Measurements from ENCODE around the gene RPTOR.

The RPTOR gene

GRCh38 chr17:80768389-80768788, 223.8 kb downstream of the RPTOR start:
- TF ChIP-seq CTCF (IDR thresholded peaks at IDR 0.05; ENCODE audit: insufficient read depth, low read depth, low read length, missing control alignments) = no peak
- no peak for DNase-seq (ENCODE audit: low read depth)
- H3K4me3 ChIP-seq (ENCODE audit: low read depth, low read length) = no peak overlapping the region

DNA sequence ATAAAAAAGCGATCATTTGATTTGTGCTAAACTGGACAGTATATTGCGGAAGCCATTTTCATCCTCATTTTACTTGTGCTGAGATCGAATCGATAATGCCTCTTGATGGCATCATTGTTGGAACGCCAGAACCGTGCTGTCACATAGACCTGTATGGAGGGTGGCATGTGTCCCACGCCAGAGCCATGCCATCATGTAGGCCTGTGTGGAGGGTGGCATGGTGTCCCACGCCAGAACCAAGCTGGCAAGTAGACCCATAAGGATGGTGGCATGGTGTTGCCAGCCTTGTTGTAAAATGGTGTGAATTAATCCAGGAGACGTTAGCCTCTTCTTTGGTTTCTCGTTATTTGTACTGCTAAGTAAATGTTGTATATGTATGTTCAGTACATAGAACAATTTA, 224.3 kb downstream of the RPTOR start:
- DNase-seq (ENCODE audit: low read depth) = no peak
- TF ChIP-seq CTCF (IDR thresholded peaks at IDR 0.05; ENCODE audit: insufficient read depth, low read depth, low read length, missing control alignments) = no peak
- H3K4me3 ChIP-seq (ENCODE audit: low read depth, low read length) = no peak overlapping the region

DNA sequence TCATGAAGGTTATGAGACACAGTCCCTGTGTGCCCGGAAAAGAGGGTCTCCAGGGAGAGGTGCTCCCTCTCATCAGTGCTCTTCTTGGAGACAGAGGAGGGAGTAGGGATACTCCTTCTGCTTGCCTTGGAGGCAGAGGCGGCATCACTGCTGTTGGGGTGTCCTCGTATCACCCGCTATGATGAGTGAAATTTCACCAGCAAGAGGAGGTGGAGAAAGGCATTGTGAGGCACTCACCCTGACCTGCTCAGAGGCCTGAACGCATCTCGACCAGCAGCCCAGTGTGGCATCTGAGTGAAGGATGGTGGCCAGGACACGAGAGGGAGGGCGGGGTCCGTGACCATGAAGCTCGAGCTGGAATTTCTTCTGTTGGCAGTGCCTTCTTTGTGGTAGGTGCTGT, 224.9 kb downstream of the RPTOR start:
- no peak for DNase-seq (ENCODE audit: low read depth)
- no peak for TF ChIP-seq CTCF (IDR thresholded peaks at IDR 0.05; ENCODE audit: insufficient read depth, low read depth, low read length, missing control alignments)
- no peak overlapping the region for H3K4me3 ChIP-seq (ENCODE audit: low read depth, low read length)

- DNase-seq (ENCODE audit: low read depth) = no peak
- no peak for TF ChIP-seq CTCF (IDR thresholded peaks at IDR 0.05; ENCODE audit: insufficient read depth, low read depth, low read length, missing control alignments)
- H3K4me3 ChIP-seq (ENCODE audit: low read depth, low read length) = no peak overlapping the region
These were observed 225.4 kb downstream of the RPTOR start for GRCh38 chr17:80769936-80770625.

DNA sequence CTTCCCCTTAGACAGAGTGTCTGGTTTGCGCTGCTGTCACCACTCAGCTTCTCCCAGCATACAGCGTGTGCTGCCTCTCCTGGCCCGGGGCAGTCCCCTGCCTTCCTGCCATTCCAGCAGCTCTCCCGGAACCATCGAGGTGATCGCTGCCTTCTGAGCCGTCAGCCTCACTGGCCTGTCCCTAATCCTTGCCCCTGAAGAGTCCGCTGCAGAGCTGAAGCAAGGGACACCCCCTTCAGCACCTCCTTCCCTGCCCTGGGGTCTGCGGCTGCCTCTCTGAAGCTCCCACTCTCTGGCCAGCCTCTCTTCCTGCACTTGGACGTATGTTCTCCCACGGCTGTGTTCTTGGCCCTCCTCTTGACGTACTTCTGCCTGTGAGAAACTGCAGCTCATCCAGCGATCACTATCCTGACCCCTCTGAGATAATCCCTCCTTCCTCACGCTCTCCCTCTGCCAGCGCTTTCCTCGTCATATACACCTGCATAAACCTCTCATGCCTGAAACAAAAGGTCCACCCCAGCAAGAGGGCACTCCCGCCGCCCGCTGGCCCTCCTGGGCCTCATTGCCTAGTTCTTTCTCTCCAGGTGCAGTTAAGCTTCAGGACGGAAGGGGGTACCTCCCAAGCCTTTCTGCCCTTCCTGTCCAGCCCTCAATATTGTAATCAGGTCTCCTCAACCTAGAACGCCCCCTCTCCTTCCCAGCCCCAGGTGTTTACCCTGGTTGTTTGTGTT, 226.4 kb downstream of the RPTOR start:
- no peak for DNase-seq (ENCODE audit: low read depth)
- TF ChIP-seq CTCF (IDR thresholded peaks at IDR 0.05; ENCODE audit: insufficient read depth, low read depth, low read length, missing control alignments) = no peak
- no peak overlapping the region for H3K4me3 ChIP-seq (ENCODE audit: low read depth, low read length)

DNA sequence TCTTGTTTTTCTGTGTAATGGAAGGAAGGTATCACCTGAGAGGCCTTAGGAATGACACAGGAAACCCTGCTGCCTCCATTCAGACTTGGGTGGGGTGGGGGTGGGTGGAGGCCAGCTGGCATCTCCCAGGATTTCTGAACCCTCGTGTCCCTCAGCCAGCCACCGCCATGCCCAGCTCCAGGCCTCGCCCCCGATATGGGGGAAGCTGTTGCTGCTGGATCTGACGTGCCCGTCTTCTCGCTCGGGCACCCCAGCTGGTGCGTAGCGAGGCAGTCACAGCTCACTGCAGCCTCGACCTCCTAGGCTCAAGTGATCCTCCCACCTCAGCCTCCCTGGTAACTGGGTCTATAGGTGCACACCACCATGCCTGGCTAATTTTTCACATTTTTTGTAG, 227.0 kb downstream of the RPTOR start:
- no peak overlapping the region for H3K4me3 ChIP-seq (ENCODE audit: low read depth, low read length)
- TF ChIP-seq CTCF (IDR thresholded peaks at IDR 0.05; ENCODE audit: insufficient read depth, low read depth, low read length, missing control alignments) = no peak

DNA sequence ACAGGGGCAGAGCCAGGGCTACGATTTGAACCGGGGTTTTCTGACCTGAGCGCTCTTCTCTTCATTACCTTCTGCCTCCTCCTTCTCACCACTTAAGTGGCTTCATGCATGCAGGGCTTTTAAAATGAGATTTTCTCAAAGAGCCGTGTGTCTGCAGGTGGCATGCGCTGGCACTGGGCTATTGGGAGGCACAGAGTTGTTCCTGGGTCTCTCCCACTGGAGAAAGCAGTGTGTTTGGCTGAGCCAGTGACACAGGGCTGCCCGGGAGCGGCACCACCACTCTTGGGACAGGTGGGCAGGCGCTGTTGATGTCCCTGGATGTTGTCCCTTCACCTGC, 228.2 kb downstream of the RPTOR start:
- no peak overlapping the region for H3K4me3 ChIP-seq (ENCODE audit: low read depth, low read length)
- no peak for DNase-seq (ENCODE audit: low read depth)
- TF ChIP-seq CTCF (IDR thresholded peaks at IDR 0.05; ENCODE audit: insufficient read depth, low read depth, low read length, missing control alignments) = no peak

More for the DNA sequence above, 227.0 kb downstream of the RPTOR start:
- DNase-seq (ENCODE audit: low read depth) = no peak
